SK-N-SH treated with all-trans-retinoic acid at 6 μM for 48 hours (cell line): ENCODE measurements around the gene CDHR3.

ENCODE experiments used
- ATAC-seq: fragments of 200-7000 bp; cut with Tn5 transposase; 3 replicates; pipeline ENCODE4 v1.9.1; 2020; ENCODE audit warnings: mild to moderate bottlenecking, moderate library complexity
- ARNTL ChIP-seq: fragments of 450-650 bp; formaldehyde crosslinking; IDR thresholded peaks from 2 replicates; pipeline ENCODE4 v1.5.0; 2020; ENCODE audit warnings: low read depth, mild to moderate bottlenecking, moderate library complexity, borderline replicate concordance
- BACH2 ChIP-seq: fragments of 250-450 bp; sonication (Bioruptor Pico); IDR thresholded peaks from 2 replicates; pipeline ENCODE4 v1.9.0; 2021; ENCODE audit warnings: mild to moderate bottlenecking, borderline replicate concordance
- CSDC2 ChIP-seq: fragments of 250-450 bp; sonication (Bioruptor Pico); IDR thresholded peaks from 2 replicates; pipeline ENCODE4 v1.5.0; 2020; ENCODE audit warnings: mild to moderate bottlenecking, moderate library complexity
- ESRRG ChIP-seq: fragments of 250-450 bp; sonication (Bioruptor Pico); IDR thresholded peaks from 2 replicates; pipeline ENCODE4 v1.6.1; 2021; ENCODE audit warnings: mild to moderate bottlenecking
- GLIS3 ChIP-seq: fragments of 250-450 bp; sonication (Bioruptor Pico); IDR thresholded peaks from 2 replicates; pipeline ENCODE4 v1.5.0; 2020; ENCODE audit warnings: mild to moderate bottlenecking, moderate library complexity
- OSR1 ChIP-seq: fragments of 250-450 bp; sonication (Bioruptor Pico); IDR thresholded peaks from 2 replicates; pipeline ENCODE4 v1.8.0; 2022; ENCODE audit warnings: moderate library complexity, mild to moderate bottlenecking, inconsistent platforms
- PPARA ChIP-seq: fragments of 250-450 bp; sonication (Bioruptor Pico); IDR thresholded peaks from 2 replicates; pipeline ENCODE4 v1.5.0; 2020; ENCODE audit warnings: mild to moderate bottlenecking, borderline replicate concordance
- RARB ChIP-seq: fragments of 250-450 bp; sonication (Bioruptor Pico); IDR thresholded peaks from 2 replicates; pipeline ENCODE4 v1.8.0; 2021; ENCODE audit warnings: mild to moderate bottlenecking, moderate library complexity
- SNAI2 ChIP-seq: fragments of 250-450 bp; sonication (Bioruptor Pico); IDR thresholded peaks from 2 replicates; pipeline ENCODE4 v1.5.0; 2020; ENCODE audit warnings: mild to moderate bottlenecking, moderate library complexity
- TCF4 ChIP-seq: fragments of 250-450 bp; sonication (Bioruptor Pico); IDR thresholded peaks from 2 replicates; pipeline ENCODE4 v1.8.0; 2021; ENCODE audit warnings: mild to moderate bottlenecking, moderate library complexity, borderline replicate concordance
- TOX ChIP-seq: fragments of 250-450 bp; sonication (Bioruptor Pico); IDR thresholded peaks from 2 replicates; pipeline ENCODE4 v1.8.0; 2021; ENCODE audit warnings: mild to moderate bottlenecking, moderate library complexity, borderline replicate concordance
- ZC3H10 ChIP-seq: fragments of 250-450 bp; sonication (Bioruptor Pico); IDR thresholded peaks from 2 replicates; pipeline ENCODE4 v1.5.1; 2021; ENCODE audit warnings: mild to moderate bottlenecking, moderate library complexity
- ZFP3 ChIP-seq: fragments of 250-450 bp; sonication (Bioruptor Pico); IDR thresholded peaks from 2 replicates; pipeline ENCODE4 v1.5.0; 2020; ENCODE audit warnings: mild to moderate bottlenecking, moderate library complexity
- ZFP30 ChIP-seq: fragments of 450-650 bp; formaldehyde crosslinking; IDR thresholded peaks from 2 replicates; pipeline ENCODE4 v1.5.0; 2022; ENCODE audit warnings: mild to moderate bottlenecking, moderate library complexity
- ZNF565 ChIP-seq: fragments of 450-650 bp; formaldehyde crosslinking; conservative IDR thresholded peaks from 2 replicates; pipeline ENCODE4 v1.5.0; 2020; ENCODE audit warnings: low read depth, mild to moderate bottlenecking, moderate library complexity
- ZNF70 ChIP-seq: fragments of 450-650 bp; formaldehyde crosslinking; IDR thresholded peaks from 2 replicates; pipeline ENCODE4 v1.5.0; 2020; ENCODE audit warnings: mild to moderate bottlenecking, moderate library complexity
- ZNF8 ChIP-seq: fragments of 450-650 bp; formaldehyde crosslinking; IDR thresholded peaks from 2 replicates; pipeline ENCODE4 v1.5.0; 2020; ENCODE audit warnings: mild to moderate bottlenecking, moderate library complexity
- TF ChIP-seq, protein P1 (sequence below): fragments of 250-450 bp; sonication (Bioruptor Pico); IDR thresholded peaks from 2 replicates; pipeline ENCODE4 v1.5.0; 2020; ENCODE audit warnings: mild to moderate bottlenecking, moderate library complexity
- TF ChIP-seq, protein P2 (sequence below): fragments of 250-450 bp; sonication (Bioruptor Pico); IDR thresholded peaks from 2 replicates; pipeline ENCODE4 v1.5.1; 2021; ENCODE audit warnings: mild to moderate bottlenecking, moderate library complexity
- TF ChIP-seq, protein P3 (sequence below): fragments of 250-450 bp; sonication (Bioruptor Pico); IDR thresholded peaks from 2 replicates; pipeline ENCODE4 v1.8.0; 2020; ENCODE audit warnings: mild to moderate bottlenecking, moderate library complexity, borderline replicate concordance
- TF ChIP-seq, protein P4 (sequence below): fragments of 250-450 bp; sonication (Bioruptor Pico); IDR thresholded peaks from 2 replicates; pipeline ENCODE4 v1.8.0; 2021; ENCODE audit warnings: low read depth, mild to moderate bottlenecking, moderate library complexity, borderline replicate concordance

Gene CDHR3

DNA sequence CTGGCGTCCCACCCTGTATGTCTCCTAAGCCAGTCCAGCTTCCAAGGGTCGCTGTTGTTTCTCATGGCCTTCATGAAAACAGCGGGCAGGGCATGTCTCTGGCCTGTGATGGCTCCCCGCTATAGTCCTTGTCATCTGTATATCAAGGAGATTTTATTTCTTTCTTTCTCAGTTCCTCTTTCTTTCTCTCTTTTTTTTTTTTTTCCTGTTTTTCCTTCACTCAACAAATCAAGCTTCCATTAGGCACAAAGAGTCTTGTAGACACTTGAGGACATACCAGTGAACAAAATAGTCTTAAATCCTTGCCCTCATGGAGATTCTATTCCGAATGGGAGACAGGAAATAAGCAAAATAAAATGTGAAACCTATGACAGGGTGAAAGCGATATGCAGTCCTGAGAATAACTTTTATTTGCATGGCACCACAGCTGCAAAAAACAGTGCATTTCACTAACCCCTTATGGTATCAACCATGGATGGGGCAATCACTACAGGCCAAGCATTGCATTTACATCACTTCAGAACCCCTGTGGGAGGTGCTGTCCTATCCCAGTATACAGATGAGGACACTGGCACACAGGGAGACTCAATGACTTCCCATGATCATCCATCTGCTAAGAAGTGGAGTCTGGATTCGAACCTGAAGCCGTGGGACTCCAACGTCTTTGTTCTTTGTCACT lies 98.4 kb downstream of the CDHR3 start:
- no peak for ATAC-seq
- TF ChIP-seq, protein P1, sequence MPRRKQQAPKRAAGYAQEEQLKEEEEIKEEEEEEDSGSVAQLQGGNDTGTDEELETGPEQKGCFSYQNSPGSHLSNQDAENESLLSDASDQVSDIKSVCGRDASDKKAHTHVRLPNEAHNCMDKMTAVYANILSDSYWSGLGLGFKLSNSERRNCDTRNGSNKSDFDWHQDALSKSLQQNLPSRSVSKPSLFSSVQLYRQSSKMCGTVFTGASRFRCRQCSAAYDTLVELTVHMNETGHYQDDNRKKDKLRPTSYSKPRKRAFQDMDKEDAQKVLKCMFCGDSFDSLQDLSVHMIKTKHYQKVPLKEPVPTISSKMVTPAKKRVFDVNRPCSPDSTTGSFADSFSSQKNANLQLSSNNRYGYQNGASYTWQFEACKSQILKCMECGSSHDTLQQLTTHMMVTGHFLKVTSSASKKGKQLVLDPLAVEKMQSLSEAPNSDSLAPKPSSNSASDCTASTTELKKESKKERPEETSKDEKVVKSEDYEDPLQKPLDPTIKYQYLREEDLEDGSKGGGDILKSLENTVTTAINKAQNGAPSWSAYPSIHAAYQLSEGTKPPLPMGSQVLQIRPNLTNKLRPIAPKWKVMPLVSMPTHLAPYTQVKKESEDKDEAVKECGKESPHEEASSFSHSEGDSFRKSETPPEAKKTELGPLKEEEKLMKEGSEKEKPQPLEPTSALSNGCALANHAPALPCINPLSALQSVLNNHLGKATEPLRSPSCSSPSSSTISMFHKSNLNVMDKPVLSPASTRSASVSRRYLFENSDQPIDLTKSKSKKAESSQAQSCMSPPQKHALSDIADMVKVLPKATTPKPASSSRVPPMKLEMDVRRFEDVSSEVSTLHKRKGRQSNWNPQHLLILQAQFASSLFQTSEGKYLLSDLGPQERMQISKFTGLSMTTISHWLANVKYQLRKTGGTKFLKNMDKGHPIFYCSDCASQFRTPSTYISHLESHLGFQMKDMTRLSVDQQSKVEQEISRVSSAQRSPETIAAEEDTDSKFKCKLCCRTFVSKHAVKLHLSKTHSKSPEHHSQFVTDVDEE (CRISPR knock-in tag) = no peak
- TF ChIP-seq RARB (CRISPR knock-in tag) (no peak), TCF4 (no peak), ZFP30 (no peak), ARNTL (CRISPR knock-in tag) (no peak), BACH2 (CRISPR knock-in tag) (no peak), ZNF70 (no peak), ZFP3 (no peak), ZC3H10 (no peak), ZNF8 (CRISPR knock-in tag) (no peak), TOX (no peak), OSR1 (CRISPR knock-in tag) (no peak), SNAI2 (CRISPR knock-in tag) (no peak), GLIS3 (CRISPR knock-in tag) (no peak), CSDC2 (CRISPR knock-in tag) (no peak), PPARA (CRISPR knock-in tag) (no peak), ZNF565 (no peak)
- TF ChIP-seq, protein P2, sequence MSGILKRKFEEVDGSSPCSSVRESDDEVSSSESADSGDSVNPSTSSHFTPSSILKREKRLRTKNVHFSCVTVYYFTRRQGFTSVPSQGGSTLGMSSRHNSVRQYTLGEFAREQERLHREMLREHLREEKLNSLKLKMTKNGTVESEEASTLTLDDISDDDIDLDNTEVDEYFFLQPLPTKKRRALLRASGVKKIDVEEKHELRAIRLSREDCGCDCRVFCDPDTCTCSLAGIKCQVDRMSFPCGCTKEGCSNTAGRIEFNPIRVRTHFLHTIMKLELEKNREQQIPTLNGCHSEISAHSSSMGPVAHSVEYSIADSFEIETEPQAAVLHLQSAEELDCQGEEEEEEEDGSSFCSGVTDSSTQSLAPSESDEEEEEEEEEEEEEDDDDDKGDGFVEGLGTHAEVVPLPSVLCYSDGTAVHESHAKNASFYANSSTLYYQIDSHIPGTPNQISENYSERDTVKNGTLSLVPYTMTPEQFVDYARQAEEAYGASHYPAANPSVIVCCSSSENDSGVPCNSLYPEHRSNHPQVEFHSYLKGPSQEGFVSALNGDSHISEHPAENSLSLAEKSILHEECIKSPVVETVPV = no peak
- TF ChIP-seq, protein P3, sequence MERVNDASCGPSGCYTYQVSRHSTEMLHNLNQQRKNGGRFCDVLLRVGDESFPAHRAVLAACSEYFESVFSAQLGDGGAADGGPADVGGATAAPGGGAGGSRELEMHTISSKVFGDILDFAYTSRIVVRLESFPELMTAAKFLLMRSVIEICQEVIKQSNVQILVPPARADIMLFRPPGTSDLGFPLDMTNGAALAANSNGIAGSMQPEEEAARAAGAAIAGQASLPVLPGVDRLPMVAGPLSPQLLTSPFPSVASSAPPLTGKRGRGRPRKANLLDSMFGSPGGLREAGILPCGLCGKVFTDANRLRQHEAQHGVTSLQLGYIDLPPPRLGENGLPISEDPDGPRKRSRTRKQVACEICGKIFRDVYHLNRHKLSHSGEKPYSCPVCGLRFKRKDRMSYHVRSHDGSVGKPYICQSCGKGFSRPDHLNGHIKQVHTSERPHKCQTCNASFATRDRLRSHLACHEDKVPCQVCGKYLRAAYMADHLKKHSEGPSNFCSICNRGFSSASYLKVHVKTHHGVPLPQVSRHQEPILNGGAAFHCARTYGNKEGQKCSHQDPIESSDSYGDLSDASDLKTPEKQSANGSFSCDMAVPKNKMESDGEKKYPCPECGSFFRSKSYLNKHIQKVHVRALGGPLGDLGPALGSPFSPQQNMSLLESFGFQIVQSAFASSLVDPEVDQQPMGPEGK = no peak
- TF ChIP-seq, protein P4, sequence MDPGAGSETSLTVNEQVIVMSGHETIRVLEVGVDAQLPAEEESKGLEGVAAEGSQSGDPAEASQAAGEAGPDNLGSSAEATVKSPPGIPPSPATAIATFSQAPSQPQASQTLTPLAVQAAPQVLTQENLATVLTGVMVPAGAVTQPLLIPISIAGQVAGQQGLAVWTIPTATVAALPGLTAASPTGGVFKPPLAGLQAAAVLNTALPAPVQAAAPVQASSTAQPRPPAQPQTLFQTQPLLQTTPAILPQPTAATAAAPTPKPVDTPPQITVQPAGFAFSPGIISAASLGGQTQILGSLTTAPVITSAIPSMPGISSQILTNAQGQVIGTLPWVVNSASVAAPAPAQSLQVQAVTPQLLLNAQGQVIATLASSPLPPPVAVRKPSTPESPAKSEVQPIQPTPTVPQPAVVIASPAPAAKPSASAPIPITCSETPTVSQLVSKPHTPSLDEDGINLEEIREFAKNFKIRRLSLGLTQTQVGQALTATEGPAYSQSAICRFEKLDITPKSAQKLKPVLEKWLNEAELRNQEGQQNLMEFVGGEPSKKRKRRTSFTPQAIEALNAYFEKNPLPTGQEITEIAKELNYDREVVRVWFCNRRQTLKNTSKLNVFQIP (CRISPR knock-in tag) = no peak
- TF ChIP-seq, all 23 proteins: peak for 0

DNA sequence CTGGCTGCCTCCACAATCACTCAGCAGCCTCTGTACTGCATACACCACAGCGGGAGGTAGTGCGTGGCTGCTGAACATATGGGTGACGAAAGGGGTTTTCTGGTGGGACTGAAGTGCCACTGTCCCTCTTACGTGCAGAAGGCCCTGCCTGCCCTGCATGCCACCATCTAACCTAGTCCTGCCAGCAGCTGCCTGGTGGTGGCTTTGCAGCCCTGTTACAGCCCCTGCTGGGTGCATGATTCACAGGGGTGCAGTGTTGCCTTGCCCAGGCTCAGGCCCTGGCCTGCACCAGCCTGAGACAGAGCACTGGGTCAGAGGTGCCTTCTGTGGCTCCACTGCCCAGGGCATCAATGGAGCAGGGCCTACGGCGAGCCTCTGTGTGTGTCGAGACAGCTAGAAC lies 98.9 kb downstream of the CDHR3 start:
- ATAC-seq = no peak
- no peak for TF ChIP-seq PPARA (CRISPR knock-in tag)
- TF ChIP-seq, protein P3 = no peak
- no peak for TF ChIP-seq GLIS3 (CRISPR knock-in tag)
- TF ChIP-seq ZFP30 = no peak
- no peak for TF ChIP-seq ARNTL (CRISPR knock-in tag)
- no peak for TF ChIP-seq TOX
- no peak for TF ChIP-seq SNAI2 (CRISPR knock-in tag)
- no peak for TF ChIP-seq ESRRG
- TF ChIP-seq, protein P2 = no peak
- TF ChIP-seq CSDC2 (CRISPR knock-in tag) = no peak
- TF ChIP-seq BACH2 (CRISPR knock-in tag) = no peak
- TF ChIP-seq ZNF8 (CRISPR knock-in tag) = no peak
- TF ChIP-seq ZNF70 = no peak
- no peak for TF ChIP-seq TCF4
- no peak for TF ChIP-seq OSR1 (CRISPR knock-in tag)
